Mesendoderm (in vitro differentiated cells): ENCODE data around the gene TNIK.
A peak's percentile ranks its signal among the peaks of the same experiment; 100 is the strongest.

Experiments
- DNase-seq: peaks from one replicate; pipeline ENCODE4 v3.0.0; 2013
- H2AK5ac ChIP-seq: 2 replicates; pipeline ENCODE4 v1.6.1; 2013; ENCODE audit warnings: low read length, inconsistent platforms
- H2BK120ac ChIP-seq: 2 replicates; pipeline ENCODE4 v1.6.1; 2013; ENCODE audit warnings: low read depth, mild to moderate bottlenecking, low read length, moderate library complexity, mixed read lengths
- H2BK15ac ChIP-seq: replicated peaks from 2 replicates; pipeline ENCODE4 v1.6.1; 2013; ENCODE audit warnings: low read depth, mild to moderate bottlenecking, moderate library complexity
- H2BK5ac ChIP-seq: 2 replicates; pipeline ENCODE4 v1.6.1; 2013; ENCODE audit warnings: low read length, inconsistent platforms
- H3K18ac ChIP-seq: 2 replicates; pipeline ENCODE4 v1.6.1; 2013; ENCODE audit warnings: mild to moderate bottlenecking, low read length, mixed read lengths
- H3K23ac ChIP-seq: one replicate; pipeline ENCODE4 v1.6.1; 2013; ENCODE audit warnings: low read length
- H3K27ac ChIP-seq: 2 replicates; pipeline ENCODE4 v1.5.1; 2013; ENCODE audit warnings: low read depth, mild to moderate bottlenecking, inconsistent platforms, low read length, moderate library complexity
- H3K27me3 ChIP-seq: 2 replicates; pipeline ENCODE4 v1.6.1; 2013; ENCODE audit warnings: low read length, control low read depth, mild to moderate bottlenecking, inconsistent platforms; ENCODE audit not compliant: insufficient read depth, poor library complexity
- H3K36me3 ChIP-seq: 2 replicates; pipeline ENCODE4 v1.6.1; 2013; ENCODE audit warnings: low read length, inconsistent platforms; ENCODE audit not compliant: control insufficient read depth, insufficient read depth
- H3K4ac ChIP-seq: one replicate; pipeline ENCODE4 v1.6.1; 2013; ENCODE audit warnings: low read depth, mild to moderate bottlenecking, low read length, moderate library complexity
- H3K4me1 ChIP-seq: 2 replicates; pipeline ENCODE4 v1.6.1; 2013; ENCODE audit warnings: low read depth, low read length, inconsistent platforms; ENCODE audit not compliant: control insufficient read depth
- H3K4me2 ChIP-seq: 2 replicates; pipeline ENCODE4 v1.6.1; 2013; ENCODE audit warnings: low read length
- H3K4me3 ChIP-seq: 2 replicates; pipeline ENCODE4 v1.5.1; 2013; ENCODE audit warnings: mild to moderate bottlenecking, low read length
- H3K56ac ChIP-seq: one replicate; pipeline ENCODE4 v1.6.1; 2013; ENCODE audit warnings: low read length
- H3K79me1 ChIP-seq: 2 replicates; pipeline ENCODE4 v1.6.1; 2013; ENCODE audit warnings: low read length, inconsistent platforms
- H3K79me2 ChIP-seq: 2 replicates; pipeline ENCODE4 v1.6.1; 2013; ENCODE audit warnings: mild to moderate bottlenecking, low read length; ENCODE audit not compliant: control insufficient read depth, insufficient read depth
- H3K9ac ChIP-seq: 2 replicates; pipeline ENCODE4 v1.6.1; 2013; ENCODE audit warnings: low read length, inconsistent platforms
- H4K5ac ChIP-seq: one replicate; pipeline ENCODE4 v1.6.1; 2013; ENCODE audit warnings: low read length
- H4K8ac ChIP-seq: one replicate; pipeline ENCODE4 v1.6.1; 2013; ENCODE audit warnings: low read depth, mild to moderate bottlenecking, control low read depth, low read length, moderate library complexity
- WGBS: extraction: QIAGEN DNeasy Blood & Tissue Kit; methylation state at CpG from one replicate; pipeline ENCODE4 v1.1.7; 2013; ENCODE audit warnings: low lambda C conversion rate, missing lambda C conversion rate; ENCODE audit not compliant: insufficient coverage; ENCODE audit errors: extremely low coverage; 5-methylcytosine and 5-hydroxymethylcytosine counted together

The TNIK gene

GRCh38 chr3:171065732-171066131 lies 394.5 kb downstream of the TNIK start:
- H3K4ac ChIP-seq: no peak overlapping the region
- no peak overlapping the region for H4K5ac ChIP-seq
- no peak overlapping the region for H3K4me3 ChIP-seq
- H3K56ac ChIP-seq: no peak overlapping the region
- H3K79me2 ChIP-seq: no peaks in the 10 kb centered on the region
- no peak overlapping the region for H3K23ac ChIP-seq
- H2BK120ac ChIP-seq: no peak overlapping the region
- no peak for DNase-seq
- H2BK5ac ChIP-seq: no peak overlapping the region
- no peak overlapping the region for H3K4me2 ChIP-seq
- no peaks in the 10 kb centered on the region for H3K27me3 ChIP-seq
- no peak overlapping the region for H2AK5ac ChIP-seq
- H3K9ac ChIP-seq: no peak overlapping the region
- no peak overlapping the region for H4K8ac ChIP-seq
- no peak overlapping the region for H3K27ac ChIP-seq
- no peaks in the 10 kb centered on the region for H3K36me3 ChIP-seq
- 100% methylated on average over 1 of the region's 1 CpG for WGBS
- H3K79me1 ChIP-seq: no peaks in the 10 kb centered on the region
- H2BK15ac ChIP-seq: no peak overlapping the region
- H3K4me1 ChIP-seq: peaks cover 2% of the 10 kb centered on the region
- no peak overlapping the region for H3K18ac ChIP-seq

- H2BK15ac ChIP-seq: no peak overlapping the region
- no peaks in the 10 kb centered on the region for H3K79me1 ChIP-seq
- WGBS: no CpG with 5 or more reads among the region's 2 CpGs
- H3K9ac ChIP-seq: no peak overlapping the region
- H3K36me3 ChIP-seq: no peaks in the 10 kb centered on the region
- no peak overlapping the region for H3K23ac ChIP-seq
- H3K18ac ChIP-seq: no peak overlapping the region
- no peaks in the 10 kb centered on the region for H3K79me2 ChIP-seq
- H4K5ac ChIP-seq: no peak overlapping the region
- H3K56ac ChIP-seq: no peak overlapping the region
- H3K27me3 ChIP-seq: no peaks in the 10 kb centered on the region
- peaks cover 2% of the 10 kb centered on the region for H3K4me1 ChIP-seq
- DNase-seq: no peak
- no peak overlapping the region for H3K4me3 ChIP-seq
- H3K4me2 ChIP-seq: no peak overlapping the region
- H3K27ac ChIP-seq: no peak overlapping the region
- no peak overlapping the region for H2AK5ac ChIP-seq
- H3K4ac ChIP-seq: no peak overlapping the region
- H2BK120ac ChIP-seq: no peak overlapping the region
- H4K8ac ChIP-seq: no peak overlapping the region
- no peak overlapping the region for H2BK5ac ChIP-seq
Measured at GRCh38 chr3:171064461-171064860, 395.7 kb downstream of the TNIK start.

GRCh38 chr3:171061749-171062148 lies 398.5 kb downstream of the TNIK start:
- peak; percentile 59 for DNase-seq
- no peak overlapping the region for H2BK120ac ChIP-seq
- no peak overlapping the region for H2BK15ac ChIP-seq
- H3K36me3 ChIP-seq: no peaks in the 10 kb centered on the region
- H3K4me1 ChIP-seq: peaks cover 2% of the 10 kb centered on the region
- H3K4me2 ChIP-seq: no peak overlapping the region
- no peak overlapping the region for H4K8ac ChIP-seq
- H3K79me1 ChIP-seq: no peaks in the 10 kb centered on the region
- H3K9ac ChIP-seq: no peak overlapping the region
- H3K23ac ChIP-seq: no peak overlapping the region
- no peak overlapping the region for H4K5ac ChIP-seq
- no peak overlapping the region for H3K18ac ChIP-seq
- H3K79me2 ChIP-seq: no peaks in the 10 kb centered on the region
- H3K27me3 ChIP-seq: no peaks in the 10 kb centered on the region
- WGBS: no CpG with 5 or more reads among the region's 1 CpG
- no peak overlapping the region for H3K56ac ChIP-seq
- no peak overlapping the region for H3K27ac ChIP-seq
- no peak overlapping the region for H2AK5ac ChIP-seq
- no peak overlapping the region for H2BK5ac ChIP-seq
- no peak overlapping the region for H3K4ac ChIP-seq
- H3K4me3 ChIP-seq: no peak overlapping the region

- Histone ChIP-seq H3K27me3 (no peaks in the 10 kb centered on the region), H3K18ac (no peak overlapping the region), H2BK120ac (no peak overlapping the region), H4K8ac (no peak overlapping the region), H4K5ac (no peak overlapping the region), H3K56ac (no peak overlapping the region), H2BK5ac (no peak overlapping the region), H3K36me3 (no peaks in the 10 kb centered on the region), H3K23ac (no peak overlapping the region), H2BK15ac (no peak overlapping the region), H3K9ac (no peak overlapping the region), H3K27ac (no peak overlapping the region), H3K4me1 (peaks cover 2% of the 10 kb centered on the region), H3K4ac (no peak overlapping the region), H2AK5ac (no peak overlapping the region), H3K79me2 (no peaks in the 10 kb centered on the region), H3K4me3 (no peak overlapping the region), H3K4me2 (no peak overlapping the region), H3K79me1 (no peaks in the 10 kb centered on the region)
- no CpG with 5 or more reads among the region's 3 CpGs for WGBS
- DNase-seq: no peak
Measured at GRCh38 chr3:171059978-171060377, 400.2 kb downstream of the TNIK start.

GRCh38 chr3:171058873-171059603 lies 401.2 kb downstream of the TNIK start:
- peaks cover 2% of the 10 kb centered on the region for H3K4me1 ChIP-seq
- no peak overlapping the region for H2BK120ac ChIP-seq
- no peak overlapping the region for H3K18ac ChIP-seq
- no peak overlapping the region for H3K56ac ChIP-seq
- H4K5ac ChIP-seq: no peak overlapping the region
- no peaks in the 10 kb centered on the region for H3K79me2 ChIP-seq
- no peak overlapping the region for H2AK5ac ChIP-seq
- no peak overlapping the region for H2BK15ac ChIP-seq
- no peak overlapping the region for H4K8ac ChIP-seq
- no peak overlapping the region for H2BK5ac ChIP-seq
- H3K4ac ChIP-seq: no peak overlapping the region
- H3K23ac ChIP-seq: no peak overlapping the region
- no peak overlapping the region for H3K27ac ChIP-seq
- no peak for DNase-seq
- H3K4me2 ChIP-seq: no peak overlapping the region
- no peaks in the 10 kb centered on the region for H3K79me1 ChIP-seq
- H3K9ac ChIP-seq: no peak overlapping the region
- no peaks in the 10 kb centered on the region for H3K27me3 ChIP-seq
- no peaks in the 10 kb centered on the region for H3K36me3 ChIP-seq
- no peak overlapping the region for H3K4me3 ChIP-seq

GRCh38 chr3:171058058-171058457 lies 402.1 kb downstream of the TNIK start:
- H2AK5ac ChIP-seq: no peak overlapping the region
- WGBS: no CpG with 5 or more reads among the region's 1 CpG
- no peaks in the 10 kb centered on the region for H3K36me3 ChIP-seq
- no peaks in the 10 kb centered on the region for H3K79me2 ChIP-seq
- H3K79me1 ChIP-seq: no peaks in the 10 kb centered on the region
- H3K4me2 ChIP-seq: no peak overlapping the region
- no peak overlapping the region for H3K18ac ChIP-seq
- H3K4me1 ChIP-seq: peaks cover 2% of the 10 kb centered on the region
- H3K9ac ChIP-seq: no peak overlapping the region
- no peak overlapping the region for H2BK120ac ChIP-seq
- H4K5ac ChIP-seq: no peak overlapping the region
- no peak overlapping the region for H3K4me3 ChIP-seq
- H4K8ac ChIP-seq: no peak overlapping the region
- no peaks in the 10 kb centered on the region for H3K27me3 ChIP-seq
- no peak overlapping the region for H2BK5ac ChIP-seq
- no peak overlapping the region for H3K27ac ChIP-seq
- H3K56ac ChIP-seq: no peak overlapping the region
- DNase-seq: no peak
- no peak overlapping the region for H3K23ac ChIP-seq
- H2BK15ac ChIP-seq: no peak overlapping the region
- H3K4ac ChIP-seq: no peak overlapping the region
